Activated CD8-positive, alpha-beta memory T cell treated with anti-CD3 and anti-CD28 coated beads for 36 hours (primary cell): ENCODE results near the gene SLC37A3. TPM values are rescaled to one million over a fixed set of nuclear protein-coding genes. Genes with fewer than 3 reads are reported as not detected.

Source experiments
- CTCF ChIA-PET: fragments of 350-600 bp; sonication (Branson Sonifier 250); formaldehyde crosslinking; loops from one replicate; lab custom pipeline; 2021; ENCODE audit warnings: antibody characterized with exemption; lab: Charles Lee
- POLR2A ChIA-PET: fragments of 350-600 bp; sonication (Branson Sonifier 250); formaldehyde crosslinking; loops from one replicate; lab custom pipeline; 2021; ENCODE audit warnings: antibody characterized with exemption; lab: Charles Lee
- total RNA-seq, 2 experiments: library from RNA; stranded (reverse); gene quantifications; one replicate each; pipeline ENCODE4 v1.2.3, GENCODE V29; 2021

The SLC37A3 gene
- total RNA-seq, 2 experiments from 2014 or later = 42.0 to 45.0 TPM

GRCh38 chr7:140298213-140298612 lies 100.1 kb downstream of the SLC37A3 start:
- POLR2A ChIA-PET = no interaction called here
- CTCF ChIA-PET = no interaction called here

DNA sequence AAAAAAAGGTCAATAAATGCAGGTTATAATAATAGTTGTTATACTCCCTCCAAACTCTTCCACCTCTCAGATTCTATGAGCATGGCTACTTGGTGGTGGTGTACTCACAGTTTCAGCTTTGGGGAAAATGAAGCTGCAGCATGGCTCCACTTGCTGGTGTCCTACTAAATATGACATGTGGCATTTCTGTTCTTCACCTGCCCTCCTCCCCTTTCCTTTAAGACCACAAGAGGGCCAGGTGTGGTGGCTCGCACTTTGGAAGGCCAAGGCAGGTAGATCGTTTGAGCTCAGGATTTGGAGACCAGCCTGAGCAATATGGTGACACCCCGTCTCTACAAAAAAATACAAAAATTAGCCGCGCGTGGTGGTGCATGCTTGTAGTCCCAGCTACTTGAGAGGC lies 101.1 kb downstream of the SLC37A3 start:
- ChIA-PET POLR2A (no interaction called here), CTCF (interaction anchor here (0.9 kb wide), 1 partner anchor 108 kb away, joined by 3 read pairs; no protein-coding TSS in a partner anchor)

GRCh38 chr7:140295224-140295738 lies 103.0 kb downstream of the SLC37A3 start:
- ChIA-PET CTCF (no interaction called here), POLR2A (no interaction called here)

DNA sequence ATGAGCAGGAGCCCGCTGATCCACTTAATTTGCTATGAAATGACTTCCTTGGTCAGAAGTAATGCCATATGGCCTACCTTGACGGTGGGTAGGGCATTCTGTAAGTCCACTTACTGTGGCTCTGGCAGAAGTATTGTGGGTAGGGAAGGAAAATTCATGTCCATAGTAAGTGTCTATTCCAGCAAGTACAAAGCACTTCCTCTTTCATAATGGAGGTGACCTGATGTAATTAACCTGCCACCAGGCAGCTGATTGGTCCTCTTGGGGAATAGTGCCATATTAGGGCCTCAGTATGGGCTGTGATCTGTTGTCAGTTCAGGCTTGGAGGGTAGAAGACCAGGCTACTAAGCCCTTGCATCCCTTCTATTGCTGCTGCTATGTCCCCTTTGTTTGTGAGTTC lies 103.9 kb downstream of the SLC37A3 start:
- ChIA-PET POLR2A (no interaction called here), CTCF (no interaction called here)

DNA sequence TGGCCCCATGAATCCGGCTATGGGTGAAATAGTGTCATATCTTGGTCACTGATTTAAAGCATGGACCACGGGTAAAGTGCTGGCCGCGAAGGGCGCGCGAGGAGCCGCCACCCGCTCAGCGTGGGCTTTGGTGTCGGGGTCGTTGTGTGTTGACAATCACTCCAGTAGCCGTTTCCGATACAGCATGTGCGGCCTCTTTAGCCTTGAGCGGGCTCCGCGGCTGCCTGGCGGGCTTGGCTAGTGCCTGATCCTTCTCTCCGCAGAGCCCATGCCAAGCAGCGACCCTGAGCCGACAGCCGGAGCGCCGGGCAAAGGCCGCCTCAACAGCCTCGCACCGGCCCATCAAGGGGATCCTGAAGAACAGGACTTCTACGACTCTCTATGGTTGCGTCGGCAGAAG lies 105.9 kb downstream of the SLC37A3 start:
- CTCF ChIA-PET = interaction anchor here (0.7 kb wide), 1 partner anchor 136 kb away, joined by 6 read pairs; no protein-coding TSS in a partner anchor
- POLR2A ChIA-PET = no interaction called here

- ChIA-PET CTCF (no interaction called here), POLR2A (no interaction called here)
Measured at GRCh38 chr7:140289804-140290203, 108.5 kb downstream of the SLC37A3 start.

DNA sequence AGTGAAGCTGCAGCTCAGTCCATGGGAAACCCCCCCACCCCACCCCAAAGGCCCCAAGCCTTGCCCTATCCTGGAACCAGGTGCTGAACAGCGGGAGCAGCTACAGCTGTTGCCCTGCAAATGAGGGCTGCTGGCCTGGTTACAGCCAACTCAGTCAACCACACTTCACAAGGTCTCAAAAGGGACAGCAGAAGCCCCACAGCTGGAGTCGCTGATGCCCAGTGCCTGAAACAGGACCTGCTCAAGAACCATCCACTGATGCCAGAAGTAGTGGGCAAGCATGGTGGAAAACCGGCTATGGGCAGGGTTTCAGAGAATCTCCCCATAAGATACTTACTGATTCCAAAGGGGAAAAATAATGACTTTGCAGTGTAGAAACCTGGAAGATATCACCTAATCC lies 110.3 kb downstream of the SLC37A3 start:
- CTCF ChIA-PET = no interaction called here
- POLR2A ChIA-PET = no interaction called here

DNA sequence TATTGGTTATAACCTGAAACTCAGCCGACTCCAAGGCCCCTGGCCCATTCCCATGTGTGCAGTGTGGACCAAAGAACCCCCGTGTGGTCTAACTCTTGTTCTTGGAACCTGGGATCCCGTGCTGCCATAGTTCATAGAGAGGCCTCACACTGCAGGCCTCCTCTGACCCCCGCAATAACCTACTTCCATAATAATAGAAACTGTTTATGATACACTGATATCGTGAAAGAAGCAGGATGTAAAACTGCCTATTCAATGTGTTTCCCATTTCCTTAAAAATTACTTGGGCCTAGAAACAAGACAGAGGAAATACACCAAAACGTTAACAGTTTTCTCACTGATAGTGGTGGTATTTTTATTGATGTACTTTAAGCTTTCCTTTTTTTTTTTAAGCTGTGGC lies 112.4 kb downstream of the SLC37A3 start:
- ChIA-PET POLR2A (no interaction called here), CTCF (no interaction called here)

- POLR2A ChIA-PET = no interaction called here
- CTCF ChIA-PET = no interaction called here
Measured at GRCh38 chr7:140284062-140284461, 114.3 kb downstream of the SLC37A3 start.

Other genes starting within 250 kb of the SLC37A3 start
- 1 to 10 TPM; 6.6 to 6.8 TPM for gene KDM7A, start 221.5 kb downstream of the SLC37A3 start, total RNA-seq
- 1 to 10 TPM; 5.7 to 6.3 TPM for gene RAB19, start 5.5 kb upstream of the SLC37A3 start, total RNA-seq
- gene MKRN1, start 81.0 kb upstream of the SLC37A3 start, total RNA-seq = 10 to 100 TPM; 46.9 to 54.4 TPM
- not detected for gene DENND2A, start 242.3 kb upstream of the SLC37A3 start, total RNA-seq